GM23248 (cell line): ENCODE measurements around the gene FOXP3.

Source experiments
- EZH2 ChIP-seq: fragments of 200-600 bp; sonication (generic); IDR thresholded peaks from 2 replicates; pipeline ENCODE4 v1.6.1; 2018; ENCODE audit warnings: antibody characterized with exemption, mild to moderate bottlenecking; ENCODE audit not compliant: insufficient read depth, poor library complexity, severe bottlenecking
- EZH2phosphoT487 ChIP-seq: fragments of 200-600 bp; sonication (generic); IDR thresholded peaks from 2 replicates; pipeline ENCODE4 v1.6.1; 2018; ENCODE audit warnings: antibody characterized with exemption, moderate library complexity, mild to moderate bottlenecking, low read depth; ENCODE audit not compliant: insufficient read depth

DNA sequence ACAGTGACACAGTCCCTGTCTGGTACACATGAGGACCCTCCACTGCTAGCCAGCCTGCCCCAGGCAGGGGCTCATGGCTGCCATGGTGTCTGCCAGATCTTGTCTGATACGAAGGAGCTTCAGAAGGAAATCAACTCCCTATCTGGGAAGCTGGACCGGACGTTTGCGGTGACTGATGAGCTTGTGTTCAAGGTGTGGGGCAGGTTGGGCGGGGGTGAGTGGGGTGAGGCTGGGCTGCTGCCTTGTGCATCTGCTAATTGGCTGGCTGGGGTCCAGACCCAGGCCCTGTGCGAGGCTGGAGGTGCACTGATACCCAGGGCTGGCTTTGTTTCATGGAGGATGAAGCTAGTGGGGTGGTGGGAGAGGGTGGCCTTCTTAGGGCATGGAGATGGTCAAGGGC, 15.4 kb downstream of the FOXP3 start:
- no peak for TF ChIP-seq EZH2
- no peak for TF ChIP-seq EZH2phosphoT487
